ENCODE measurements around the gene BPIFB1. TPM values are rescaled to one million over a fixed set of nuclear protein-coding genes. Genes with fewer than 3 reads are reported as not detected.

Gene BPIFB1
- total and polyA plus RNA-seq, 9 of the 15 experiments (the other 6 are each of a cell fraction or from before 2014, with no cell fraction given), result not detected

DNA sequence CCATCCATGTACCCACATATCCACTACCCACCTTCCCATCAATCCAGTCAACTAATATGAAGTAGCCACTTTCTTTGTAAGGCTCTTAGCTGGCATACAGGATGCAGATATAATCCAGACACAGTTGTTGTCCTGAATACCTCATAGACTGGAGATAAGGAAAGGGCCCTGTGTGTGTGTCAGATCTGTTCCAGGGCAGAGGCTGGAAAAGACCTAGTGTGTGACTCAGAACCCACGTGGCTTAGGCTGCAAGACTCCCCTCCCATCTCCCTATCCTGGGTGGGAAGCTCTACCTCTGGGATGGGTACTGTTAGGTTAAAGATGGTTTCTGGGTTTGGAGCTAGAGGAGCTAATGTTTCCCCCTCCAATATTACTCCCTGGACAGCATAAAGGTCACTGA is 43.6 kb upstream of the BPIFB1 start:
- no peaks in the 10 kb centered on the region for H3K9me3 ChIP-seq (replicated peaks; ENCODE audit: control insufficient read depth, insufficient read depth, low read depth, low read length)
- ChIA-PET POLR2A (interaction anchor here (2.7 kb wide), 1 partner anchor 10 kb away, joined by 7 read pairs; no protein-coding TSS in a partner anchor), CTCF (ENCODE audit: low intra/inter-chr PET ratio) (interaction anchor here (1.0 kb wide), 1 partner anchor 53 kb away, joined by 3 read pairs; no protein-coding TSS in a partner anchor)
- BruUV-seq (replicated peaks), result no TSS peak
- in situ Hi-C loops (cut with MboI), result no loop called here
- 0% methylated on average over 1 of the region's 1 CpG for WGBS (ENCODE audit: insufficient coverage, low coverage, missing lambda C conversion rate)
- H4K20me1 ChIP-seq (replicated peaks; ENCODE audit: control insufficient read depth, insufficient read depth, low read length), result no peaks in the 10 kb centered on the region; the same call in 1 of the 2 replicates
- intact Hi-C loops (cut with micrococcal nuclease), result loop anchor here (10.0 kb wide), 1 partner anchor 55 kb away; no protein-coding TSS in a partner anchor
- no peak overlapping the region for H3K9ac ChIP-seq (ENCODE audit: insufficient read depth in 1 of 2, low read depth in 2 of 2, low read length in 2 of 2)
- H3K4me2 ChIP-seq (ENCODE audit: insufficient read depth, low read length), result no peak overlapping the region
- ATAC-seq (no peak), FAIRE-seq (no peak), DNase-seq (ENCODE audit: extremely low read depth in 1 of 4, low spot score in 3 of 4) (no peak)
- no peaks in the 10 kb centered on the region for H3K9me1 ChIP-seq (ENCODE audit: control insufficient read depth, insufficient read depth, low read length)
- no peak overlapping the region for H3K4me3 ChIP-seq
- no peaks in the 10 kb centered on the region for H3K36me3 ChIP-seq (ENCODE audit: control insufficient read depth, insufficient read depth, low read length)
- no peaks in the 10 kb centered on the region for H3K4me1 ChIP-seq (replicated peaks in 1 of 2; ENCODE audit: control insufficient read depth in 2 of 2, insufficient read depth in 2 of 2, low read length in 2 of 2)
- no peak overlapping the region for H2AFZ ChIP-seq (ENCODE audit: low read depth, low read length)
- no peak overlapping the region for H3K27ac ChIP-seq (ENCODE audit: extremely low read depth, low read depth, low read length)
- no peaks in the 10 kb centered on the region for H3K79me2 ChIP-seq (ENCODE audit: control insufficient read depth, insufficient read depth, low read length)
- TF ChIP-seq USF1 (CRISPR knock-in tag; IDR thresholded peaks at IDR 0.05), result peak; percentile 27; the same call in 1 of the 2 replicates
- no peak for TF ChIP-seq ZNF324 (CRISPR knock-in tag; IDR thresholded peaks at IDR 0.05)
- peak; percentile 76 for TF ChIP-seq FOSL1 (tag; conservative IDR thresholded peaks at IDR 0.05)
- TF ChIP-seq CTBP1 (IDR thresholded peaks at IDR 0.05; ENCODE audit: borderline replicate concordance), result no peak
- no peak for TF ChIP-seq SREBF2 (CRISPR knock-in tag; IDR thresholded peaks at IDR 0.05)
- H3K27me3 ChIP-seq (ENCODE audit: control insufficient read depth in 2 of 2, insufficient read depth in 2 of 2, low read length in 2 of 2), result peaks cover 2 to 13% of the 10 kb centered on the region in 2 experiments; a peak in 3 of 5 replicates

Data from K562 (cell line).